Left lobe of liver (tissue), 2 donors: ENCODE data around the gene UBE2J2. TPM values are rescaled to one million over a fixed set of nuclear protein-coding genes. Genes with fewer than 3 reads are reported as not detected.

ENCODE experiments used
- ATAC-seq: fragments of 200-7000 bp; cut with Tn5 transposase; one replicate; pipeline ENCODE4 v1.9.1; 2020; ENCODE audit warnings: mild to moderate bottlenecking, moderate library complexity
- DNase-seq: peaks from one replicate; pipeline ENCODE4 v3.0.0-alpha.2; 2020; ENCODE audit warnings: low spot score
- total RNA-seq: library from RNA; stranded (reverse); gene quantifications from one replicate; pipeline ENCODE4 v1.2.1, GENCODE V29; 2021
- donor health status: DM: no; HTN: no; CAD: no; lungs with moderate emphysema.
- donor health status: DM: no; HTN: yes; CAD: no.

Gene UBE2J2
- total RNA-seq, 1 donor from 2014 or later, result 27.6 TPM

DNA sequence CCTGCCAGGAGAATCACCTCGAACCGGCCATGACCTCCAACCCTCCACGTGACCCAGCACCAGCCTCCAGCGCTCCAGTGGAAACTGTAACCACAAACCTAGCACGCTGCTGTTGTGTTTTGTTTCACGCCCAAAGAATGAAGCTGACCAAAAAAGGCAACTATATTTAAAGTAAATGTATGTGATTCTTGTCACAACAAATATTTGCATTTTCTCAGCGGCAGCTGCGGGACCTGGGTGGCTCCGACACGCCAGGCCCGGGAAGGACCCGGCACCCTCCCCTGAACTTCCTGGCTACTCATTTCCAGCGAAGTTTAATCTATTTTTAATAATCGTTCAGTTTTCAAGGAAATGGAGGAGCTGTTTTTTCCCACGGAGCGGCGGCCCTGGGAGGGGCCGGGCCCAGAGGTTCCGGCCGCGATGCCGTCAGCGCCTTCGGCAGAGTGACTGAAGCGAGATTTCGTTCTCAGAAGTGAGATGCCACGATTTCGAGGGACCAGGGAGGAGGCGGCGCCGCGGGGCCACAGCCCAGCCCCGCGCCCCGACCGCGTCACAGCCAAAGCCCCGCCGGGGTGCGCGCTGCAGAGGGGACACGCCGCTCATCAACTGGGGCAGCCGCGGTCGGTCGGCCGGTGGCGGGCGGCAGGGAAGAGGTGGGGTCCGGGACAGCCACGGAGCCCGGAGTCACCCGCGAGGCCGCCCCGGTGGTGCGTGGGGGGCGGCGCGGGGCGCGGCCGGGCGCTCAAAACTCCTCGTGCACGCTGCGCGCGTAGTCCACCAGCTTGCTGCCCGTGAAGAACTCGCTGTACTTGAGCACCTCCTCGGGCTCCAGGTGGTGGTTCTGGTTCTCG lies 56.7 kb downstream of the UBE2J2 start:
- DNase-seq (no peak), ATAC-seq (no peak)

DNA sequence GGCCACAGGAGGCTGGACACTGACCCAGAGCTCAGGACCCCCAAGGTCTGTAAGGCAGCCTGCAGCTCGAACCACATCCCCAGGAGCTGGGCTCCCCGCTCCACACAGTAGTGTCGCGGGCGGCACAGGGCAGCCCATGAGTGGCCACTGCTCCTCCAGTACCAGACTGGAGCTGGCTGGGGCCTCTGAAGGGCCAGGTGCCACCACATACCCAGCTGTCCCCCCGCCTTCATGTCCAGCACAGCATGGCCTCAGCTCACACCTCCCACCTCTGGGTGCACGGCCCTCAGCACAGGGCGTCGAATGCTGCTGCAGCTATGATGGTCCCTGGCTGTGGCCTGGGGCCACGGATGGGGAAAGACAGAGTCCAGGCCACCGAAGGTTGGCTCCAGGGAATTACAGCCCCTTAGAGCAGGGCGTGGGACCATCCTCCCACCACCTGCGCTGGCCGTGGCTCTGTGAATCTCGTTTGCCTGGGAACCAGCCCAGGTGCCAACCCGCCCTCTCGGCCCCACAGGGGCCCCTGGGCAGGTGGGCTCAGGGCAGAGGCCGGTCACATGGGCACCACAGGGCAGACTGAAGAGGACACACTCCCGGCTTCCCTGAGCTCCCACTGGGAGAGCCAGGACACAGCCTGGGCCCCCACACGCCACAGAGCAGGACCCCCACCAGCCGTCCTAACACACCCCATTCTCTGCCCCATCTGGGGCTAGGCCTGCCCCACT lies 57.6 kb downstream of the UBE2J2 start:
- ATAC-seq (peak; percentile 8), DNase-seq (no peak)

DNA sequence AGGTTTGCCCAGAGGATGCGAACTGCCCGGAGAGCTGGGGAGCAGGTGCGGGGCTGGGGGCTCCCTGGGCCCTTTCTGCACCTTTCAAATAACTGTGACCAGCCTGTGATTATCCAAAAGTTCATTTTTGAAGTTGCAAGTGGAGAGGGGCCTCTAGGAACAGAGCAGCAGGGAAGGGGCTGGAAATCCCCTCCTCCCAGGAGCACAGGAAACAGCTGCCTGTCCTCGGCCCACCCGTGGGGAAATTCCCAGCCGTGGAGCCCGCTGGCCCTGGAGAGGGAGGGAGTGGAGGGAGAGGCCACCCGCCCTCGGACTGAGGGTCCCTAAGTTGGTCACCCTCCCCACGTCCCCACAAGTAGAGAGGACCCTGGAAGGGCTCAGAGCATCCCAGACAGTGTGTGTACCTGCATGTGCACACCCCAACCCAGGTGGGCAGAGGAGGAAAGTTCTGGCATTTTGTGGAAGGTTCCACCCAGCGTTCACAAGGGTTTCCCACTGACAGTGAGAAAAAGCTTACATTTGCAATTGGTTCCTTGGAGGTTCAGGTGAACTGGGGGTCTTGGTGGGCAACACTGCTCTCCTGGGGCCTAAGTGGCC lies 58.5 kb downstream of the UBE2J2 start:
- DNase-seq (no peak), ATAC-seq (no peak)

DNA sequence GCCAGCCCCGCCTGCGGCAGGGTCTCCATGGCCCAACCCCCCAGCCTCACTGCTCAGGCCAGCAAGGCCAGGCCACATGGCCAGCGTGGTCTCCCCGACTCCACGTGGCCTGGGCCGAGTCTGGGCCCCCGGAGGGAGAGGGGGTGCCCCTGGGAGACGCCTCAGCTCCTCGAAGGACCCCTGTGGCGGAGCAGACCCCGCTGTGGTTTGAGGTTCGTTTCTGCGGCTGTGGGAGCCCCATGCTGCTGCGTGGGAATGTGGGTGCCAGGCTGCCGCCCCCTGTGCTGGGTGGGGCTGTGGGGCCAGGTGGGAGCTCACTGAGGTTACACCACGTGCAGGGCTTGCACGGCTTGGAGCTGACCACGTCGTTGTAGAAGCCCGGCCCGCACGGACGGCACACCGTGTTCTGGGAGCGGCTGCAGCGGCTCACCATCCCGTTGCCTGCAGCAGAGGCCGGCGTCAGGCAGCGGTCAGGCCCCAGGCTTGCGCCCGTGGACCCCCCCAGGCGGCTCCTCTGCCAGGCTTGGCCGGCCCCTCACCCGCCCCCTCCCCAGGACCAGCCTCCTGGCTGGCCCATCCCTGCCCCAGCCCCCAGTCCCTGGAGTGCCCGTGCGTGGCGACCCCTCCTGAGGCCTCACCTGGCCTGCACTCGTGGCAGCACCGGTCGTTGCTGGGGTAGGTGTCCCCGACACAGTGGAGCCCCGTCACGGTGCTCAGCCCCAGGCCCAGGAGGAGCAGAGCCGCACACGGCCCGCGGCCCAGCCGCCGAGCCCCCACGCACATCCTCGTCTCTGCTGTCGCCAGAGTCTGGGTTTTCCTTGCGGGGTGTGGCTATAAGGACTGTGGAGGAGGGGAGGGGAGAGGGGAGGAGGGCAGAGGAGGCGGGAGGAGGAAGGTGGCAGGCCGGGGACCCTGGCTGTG lies 60.0 kb downstream of the UBE2J2 start, which contains the start of gene TNFRSF4:
Gene TNFRSF4 (minus strand): TSS at position 809 of the 921 bp plus-strand sequence. CDS start 26 bp downstream, at position 783.
- peak; percentile 31 for ATAC-seq

DNA sequence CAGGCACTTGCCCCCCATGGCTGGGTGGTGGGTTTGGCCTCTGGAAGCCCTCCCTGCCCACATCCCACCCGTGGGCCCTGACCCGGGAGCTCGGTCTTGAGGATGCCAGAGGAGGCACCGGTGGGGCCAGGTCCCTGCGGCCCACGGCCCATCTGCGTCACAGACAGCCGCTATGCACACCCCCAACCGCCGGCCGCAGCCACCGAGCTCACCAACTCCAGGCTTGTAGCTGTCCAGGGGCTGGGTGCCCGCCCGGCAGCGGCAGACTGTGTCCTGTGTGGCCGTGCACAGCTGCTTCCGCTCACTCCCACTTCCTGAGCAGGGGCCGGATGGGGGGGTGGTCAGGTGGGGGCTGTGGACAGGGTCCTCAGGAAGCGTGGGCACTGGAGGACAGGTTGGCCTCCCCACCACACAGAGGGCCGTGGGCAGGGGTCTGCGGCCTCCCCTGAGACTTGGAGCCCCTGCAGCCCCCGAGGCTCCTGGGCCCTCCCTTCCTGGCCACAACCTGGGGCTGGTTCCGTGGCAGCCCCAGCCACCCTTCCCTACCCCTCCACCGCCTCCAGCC lies 60.8 kb downstream of the UBE2J2 start:
- ATAC-seq (peak; percentile 25), DNase-seq (no peak)

More for the DNA sequence above, 60.0 kb downstream of the UBE2J2 start, which contains the start of gene TNFRSF4:
- DNase-seq, result no peak

DNA sequence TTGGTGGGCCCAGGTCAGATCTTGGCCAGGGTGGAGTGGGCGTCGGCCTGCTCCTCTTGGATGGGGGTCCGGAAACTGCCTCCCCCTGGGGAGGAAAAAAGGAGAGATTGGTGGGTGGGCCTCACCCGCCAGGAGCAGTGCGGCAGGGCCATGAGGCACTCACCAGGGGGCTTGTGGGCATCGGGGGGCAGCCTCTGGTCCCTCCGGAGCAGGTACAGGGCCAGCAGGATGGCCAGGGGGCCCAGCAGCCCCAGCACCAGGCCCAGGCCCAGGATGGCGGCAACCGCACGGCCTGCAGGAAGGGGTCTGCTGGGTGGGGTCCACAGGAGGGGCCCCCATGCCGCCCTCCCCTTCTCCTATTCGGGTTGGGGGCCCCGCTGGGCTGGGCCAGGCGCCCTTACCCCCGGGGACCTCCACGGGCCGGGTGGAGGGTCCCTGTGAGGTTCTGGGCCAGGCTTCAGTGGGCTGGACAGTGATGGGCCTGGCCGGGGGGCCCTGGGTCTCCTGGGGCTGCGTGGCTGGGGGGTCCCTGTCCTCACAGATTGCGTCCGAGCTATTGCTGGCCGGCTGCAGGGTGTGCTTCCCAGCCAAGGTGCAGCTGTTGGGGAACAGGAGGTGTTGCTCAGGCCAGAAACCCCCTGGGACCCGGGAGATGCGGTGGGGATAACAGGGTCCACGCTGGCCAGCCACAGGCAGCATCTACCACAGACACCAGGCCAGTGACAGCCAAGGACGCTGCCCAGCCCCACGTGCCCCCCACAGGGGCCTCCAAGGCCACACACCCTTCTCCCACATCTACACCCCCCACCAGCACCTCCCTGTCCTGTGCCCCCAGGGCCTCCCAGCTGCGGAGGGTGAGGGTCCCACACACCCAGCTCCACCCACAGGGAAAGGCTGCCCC lies 61.9 kb downstream of the UBE2J2 start:
- DNase-seq (no peak), ATAC-seq (no peak)

DNA sequence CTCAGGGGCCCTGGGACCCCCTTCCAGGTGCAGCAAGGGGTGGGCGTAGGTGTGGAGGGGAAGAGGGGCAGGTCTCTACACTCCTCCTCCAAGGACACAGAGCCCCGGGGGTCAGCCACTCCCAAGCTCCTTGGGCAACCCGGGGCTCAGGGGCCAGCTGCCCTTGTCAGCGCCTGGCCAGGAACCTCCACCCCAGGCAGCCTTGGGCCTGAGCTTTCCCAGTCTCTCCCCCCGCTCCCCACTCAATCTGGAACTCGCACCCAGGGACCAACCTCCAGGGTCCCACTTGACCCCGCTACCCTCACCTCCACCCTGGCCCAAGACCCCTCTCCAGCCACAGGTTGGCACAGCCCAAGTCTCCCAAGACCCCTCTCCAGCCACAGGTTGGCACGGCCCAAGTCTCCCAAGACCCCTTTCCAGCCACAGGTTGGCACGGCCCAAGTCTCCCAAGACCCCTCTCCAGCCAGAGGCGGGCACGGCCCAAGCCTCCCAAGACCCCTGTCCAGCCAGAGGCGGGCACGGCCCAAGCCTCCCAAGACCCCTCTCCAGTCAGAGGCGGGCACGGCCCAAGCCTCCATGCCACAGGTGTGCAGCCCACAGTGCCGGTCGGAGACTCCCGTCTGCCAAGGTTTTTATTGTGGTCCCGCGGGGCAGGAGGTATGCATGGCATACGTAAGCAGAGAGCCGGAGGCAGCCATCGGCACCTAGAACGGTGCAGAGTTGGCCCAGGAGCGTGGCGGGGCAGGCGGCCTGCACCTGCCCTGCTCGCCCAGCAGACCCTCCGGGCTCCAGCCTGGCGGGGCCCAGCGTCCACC lies 62.7 kb downstream of the UBE2J2 start:
- DNase-seq (no peak), ATAC-seq (no peak)

DNA sequence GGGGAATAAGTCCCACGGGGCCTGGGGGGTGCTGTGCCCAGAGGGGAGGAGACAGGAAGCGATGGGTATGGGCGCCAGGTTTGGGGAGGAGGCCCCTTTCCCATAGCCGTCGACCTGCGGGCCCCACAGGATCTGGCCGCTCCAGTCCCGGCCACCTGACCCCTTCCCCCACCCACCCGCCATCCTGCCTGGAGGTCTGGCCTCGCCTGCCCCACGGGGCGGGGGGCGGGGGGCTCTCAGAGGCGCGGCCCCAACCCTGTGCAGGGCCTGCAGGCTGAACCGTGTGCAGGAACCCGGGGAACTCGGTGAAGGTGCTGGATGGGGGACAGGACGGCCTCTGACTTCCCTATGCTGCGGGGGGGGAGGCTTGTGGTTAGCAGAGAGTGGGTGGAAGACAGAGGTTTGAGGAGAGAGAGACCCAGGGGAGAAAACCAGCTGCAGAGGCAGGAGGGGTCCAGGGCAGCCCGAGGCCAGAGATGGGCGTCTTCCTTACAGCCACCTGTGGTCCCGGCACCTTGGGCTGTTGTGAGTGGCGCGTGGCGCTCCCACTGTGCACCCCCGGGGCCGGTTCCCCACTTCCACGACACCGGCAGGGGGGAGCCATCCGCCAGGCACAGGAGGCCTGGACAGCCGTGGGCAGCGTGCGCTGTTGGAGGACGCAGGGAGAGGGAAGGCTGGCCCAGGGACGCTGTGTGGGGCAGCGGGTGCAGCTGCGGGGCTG lies 64.8 kb downstream of the UBE2J2 start:
- ATAC-seq, result no peak
- DNase-seq, result no peak

DNA sequence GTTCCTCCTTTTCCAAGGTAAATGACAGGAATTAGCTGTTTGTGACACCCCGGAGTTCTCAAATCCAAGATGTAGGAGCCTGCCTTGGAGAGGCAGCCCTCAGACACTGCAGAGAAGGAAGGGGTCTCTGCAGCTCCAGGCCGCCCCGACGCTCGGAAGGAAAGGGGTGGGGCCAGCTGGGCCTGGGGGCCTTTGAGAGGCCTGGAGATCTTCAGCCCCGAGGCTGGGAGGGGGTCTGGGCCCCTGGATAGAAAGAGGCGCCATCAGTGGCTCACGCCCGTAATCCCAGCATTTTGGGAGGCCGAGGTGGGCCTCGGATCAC lies 66.1 kb downstream of the UBE2J2 start:
- no peak for DNase-seq
- ATAC-seq, result no peak

DNA sequence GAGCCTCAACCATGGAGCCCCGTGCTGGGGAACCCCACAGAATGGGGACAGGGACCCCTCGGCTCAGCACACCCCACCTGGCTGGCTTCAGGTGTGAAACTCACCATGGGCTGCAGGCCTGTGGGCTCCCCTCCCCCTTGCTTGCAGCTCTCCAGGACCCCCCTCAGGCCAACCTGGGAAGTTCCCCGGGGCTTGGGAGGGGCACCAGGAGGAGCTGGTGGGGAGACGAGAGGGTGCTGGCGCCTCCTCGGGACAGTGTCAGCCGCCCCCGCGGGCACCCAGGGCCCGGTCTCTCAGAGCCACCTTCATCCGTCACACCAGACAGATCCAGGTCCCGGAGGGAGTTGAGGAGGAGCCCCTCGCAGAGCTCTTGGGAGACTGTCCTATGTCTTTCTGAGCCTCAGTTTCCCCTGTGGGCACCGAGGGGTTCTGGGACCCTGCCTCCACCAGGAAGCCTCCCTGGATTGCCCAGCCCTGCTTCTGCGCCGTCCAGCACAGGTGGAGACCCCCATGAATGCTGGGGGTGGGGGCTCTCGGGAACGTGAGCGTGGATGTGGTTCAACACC lies 66.6 kb downstream of the UBE2J2 start:
- no peak for ATAC-seq
- DNase-seq, result no peak

DNA sequence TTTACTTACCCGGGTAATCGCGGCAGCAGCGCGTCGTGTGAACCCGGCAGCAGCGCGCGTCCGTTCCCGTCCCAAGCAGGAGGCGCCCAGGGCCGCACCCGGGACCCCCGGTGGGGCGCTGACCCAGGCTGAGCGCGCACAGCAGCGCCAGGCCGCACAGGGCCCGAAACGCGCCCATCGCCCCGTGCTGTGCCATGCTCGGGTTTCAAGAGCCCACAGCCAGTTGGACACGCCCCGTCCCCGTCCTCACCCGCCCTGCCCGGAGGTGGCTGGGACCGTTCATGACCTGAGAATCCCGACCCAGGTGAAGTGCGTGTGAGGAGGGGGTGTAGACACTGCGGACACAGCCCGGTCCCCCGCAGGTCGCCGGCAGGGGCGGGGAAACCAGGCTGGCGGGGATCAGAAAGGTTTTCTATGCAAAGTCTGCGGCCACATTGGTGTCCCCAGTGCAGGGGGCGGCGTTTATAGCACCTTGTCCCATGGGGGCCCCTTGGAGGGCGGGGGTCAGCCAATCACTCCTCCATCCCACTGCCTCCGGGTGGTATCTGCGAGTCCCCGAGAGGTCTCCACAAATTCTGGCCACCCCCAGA lies 67.2 kb downstream of the UBE2J2 start, which contains the start of gene TNFRSF18:
Gene TNFRSF18 (minus strand): TSS at position 217 of the 590 bp plus-strand sequence. CDS start 21 bp downstream, at position 196.
- DNase-seq, result no peak
- ATAC-seq, result peak; percentile 58

DNA sequence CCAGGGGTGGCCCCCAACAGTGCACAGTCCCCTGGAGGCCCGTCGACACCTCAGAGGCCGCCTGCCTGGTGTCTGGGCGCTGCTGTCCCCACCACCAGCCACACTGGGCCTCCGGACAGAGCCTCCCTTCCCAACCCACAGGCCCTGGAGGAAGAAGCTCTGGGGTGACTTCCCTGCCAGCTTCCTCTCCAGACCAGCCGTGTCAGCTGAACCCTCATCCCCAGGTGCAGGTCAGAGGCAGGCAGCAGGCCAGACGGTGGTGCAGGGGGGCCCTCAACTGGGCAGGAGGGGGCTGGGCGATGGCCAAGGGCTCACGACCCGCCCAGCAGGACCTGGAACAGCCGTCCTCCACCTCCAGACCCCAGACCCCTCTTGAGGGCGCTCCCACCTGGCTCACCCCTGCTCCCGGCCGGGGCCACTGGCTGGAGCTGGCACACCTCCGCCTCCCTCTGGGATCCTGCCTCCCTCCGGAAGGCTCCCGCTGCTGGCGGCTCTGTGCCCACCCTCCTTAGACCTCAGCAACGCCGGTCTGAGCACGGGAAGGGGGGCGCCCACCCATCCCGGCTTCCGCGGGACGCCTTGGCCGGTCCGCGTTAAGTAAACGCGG lies 67.8 kb downstream of the UBE2J2 start:
- DNase-seq (no peak), ATAC-seq (no peak)

DNA sequence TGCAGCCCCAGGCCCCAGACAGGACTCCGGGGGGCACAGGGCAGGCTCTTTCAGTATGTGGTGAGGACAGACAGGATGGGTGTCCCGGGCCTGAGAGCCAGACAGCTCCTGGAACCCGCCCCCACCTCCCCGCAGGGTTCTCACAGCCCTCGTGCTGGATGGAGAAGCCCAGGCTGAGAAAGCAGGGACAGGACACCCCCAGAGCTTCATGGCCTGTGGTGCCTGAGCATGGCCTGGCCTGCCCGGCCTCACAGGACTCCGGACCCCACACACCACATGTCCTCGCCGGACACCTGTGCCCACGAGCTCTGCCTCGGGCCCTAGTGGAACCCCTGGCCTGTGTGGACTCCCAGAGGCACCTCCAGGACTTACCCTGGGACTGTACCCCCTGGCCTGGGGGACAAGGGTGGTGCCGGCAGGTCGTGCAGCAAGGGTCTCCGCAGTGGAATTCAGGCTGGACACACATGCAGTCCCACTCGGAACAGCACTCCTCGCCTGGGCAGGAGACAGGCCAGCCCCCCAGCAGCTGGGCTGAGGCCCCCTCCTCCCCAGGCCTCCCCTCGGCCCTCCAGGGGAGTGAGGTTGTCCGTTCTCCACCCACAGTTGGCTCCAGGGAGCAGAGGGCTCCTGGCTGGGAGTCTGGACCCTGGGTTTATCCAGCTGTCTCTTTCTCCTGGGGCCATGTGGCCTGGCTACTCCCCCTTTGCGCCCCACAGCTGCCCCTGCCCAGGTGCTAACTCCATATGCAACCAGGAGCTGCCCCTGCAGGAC lies 68.5 kb downstream of the UBE2J2 start:
- DNase-seq, result no peak
- ATAC-seq, result no peak

DNA sequence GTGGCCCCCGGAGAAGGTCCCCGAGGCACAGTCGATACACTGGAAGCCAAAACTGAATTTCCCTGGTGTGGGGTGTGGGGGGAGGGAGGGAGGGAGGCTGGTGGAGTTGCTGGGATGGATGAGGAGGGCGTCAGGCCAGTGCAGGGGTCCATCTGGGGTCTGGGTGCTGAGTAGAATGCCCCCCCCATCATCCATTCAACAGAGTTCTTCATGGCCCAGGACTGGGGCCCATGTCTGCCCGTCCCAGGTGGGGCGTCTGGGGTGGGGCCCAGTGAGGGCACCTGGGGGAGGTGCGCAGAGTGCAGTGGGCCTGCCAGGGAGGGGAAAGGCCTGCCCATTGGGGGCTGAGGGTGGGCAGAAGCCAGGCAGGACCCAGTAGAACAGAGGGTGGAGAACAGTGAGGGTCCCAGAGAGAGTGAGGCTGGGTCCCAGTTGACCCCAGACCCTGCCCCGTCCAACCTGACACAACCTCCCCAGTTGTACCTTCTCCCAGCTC lies 69.2 kb downstream of the UBE2J2 start:
- ATAC-seq (no peak), DNase-seq (no peak)
